ENCODE results near the gene C10orf53.
"Not testable (repeated sequence)": the region's sequence is repeated elsewhere in the genome, so short reads cannot be mapped to it uniquely, and the experiment has no call there.

The C10orf53 gene

DNA sequence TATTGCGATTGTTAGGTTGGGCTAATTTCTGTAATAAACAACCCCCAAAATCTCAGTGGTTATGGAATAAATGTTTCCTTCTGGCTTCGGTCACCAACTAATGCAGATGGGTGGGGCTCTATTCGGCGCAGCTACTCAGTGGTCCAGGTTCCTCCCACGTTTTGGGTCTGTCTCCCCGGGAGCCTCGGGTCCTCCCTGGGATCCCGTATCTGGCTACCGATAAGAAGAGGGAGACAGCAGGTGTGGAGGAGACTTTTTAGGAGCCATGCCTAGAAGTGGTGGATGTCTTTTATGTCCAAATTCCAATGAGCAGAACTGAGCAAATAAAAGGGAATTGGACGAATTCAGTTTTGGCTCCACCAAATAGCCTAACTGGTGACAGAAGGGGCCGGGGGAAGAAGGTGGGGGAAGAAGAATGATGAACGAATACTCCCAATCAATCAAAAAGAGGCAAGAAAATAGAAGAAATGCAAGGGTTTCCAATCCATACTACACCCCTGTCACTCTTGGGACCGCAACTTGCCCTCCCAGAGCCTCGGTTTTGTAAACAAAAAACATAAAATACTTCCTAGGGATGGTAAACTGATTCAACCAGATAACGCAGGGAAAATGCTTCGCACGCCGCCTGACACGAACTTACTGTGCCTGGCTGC, 498 bp upstream of the C10orf53 start:
- Histone ChIP-seq H3K27ac (replicated peaks) (no peak overlapping the region), H3K27me3 (ENCODE audit: insufficient read depth, poor library complexity, severe bottlenecking) (peaks cover 6% of the 10 kb centered on the region), H3K4me3 (replicated peaks; ENCODE audit: insufficient read depth, low read length) (no peak overlapping the region)
- no peak for TF ChIP-seq SPI1 (IDR thresholded peaks at IDR 0.05; ENCODE audit: borderline replicate concordance, low read depth)
- no peak for DNase-seq (ENCODE audit: low read depth in 1 of 2, low spot score in 1 of 2)

DNA sequence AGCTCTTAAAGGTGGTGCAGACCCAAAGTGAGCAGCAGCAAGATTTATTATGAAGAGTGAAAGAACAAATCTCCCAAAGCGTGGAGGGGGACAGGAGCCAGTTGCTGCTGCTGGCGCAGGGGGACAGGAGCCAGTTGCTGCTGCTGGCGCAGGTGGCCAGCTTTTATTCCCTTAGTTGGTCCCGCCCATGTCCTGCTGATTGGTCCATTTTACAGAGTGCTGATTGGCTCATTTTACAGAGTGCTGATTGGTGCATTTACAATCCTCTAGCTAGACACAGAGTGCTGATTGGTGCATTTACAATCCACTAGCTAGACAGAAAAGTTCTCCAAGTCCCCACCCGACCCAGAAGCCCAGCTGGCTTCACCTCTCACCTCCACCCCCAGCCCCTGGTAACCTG, 3.0 kb downstream of the C10orf53 start:
- not testable (repeated sequence) for H3K27me3 ChIP-seq (ENCODE audit: insufficient read depth, poor library complexity, severe bottlenecking); H3K4me3 ChIP-seq (replicated peaks; ENCODE audit: insufficient read depth, low read length); DNase-seq (ENCODE audit: low read depth in 1 of 2, low spot score in 1 of 2); H3K27ac ChIP-seq (replicated peaks)

DNA sequence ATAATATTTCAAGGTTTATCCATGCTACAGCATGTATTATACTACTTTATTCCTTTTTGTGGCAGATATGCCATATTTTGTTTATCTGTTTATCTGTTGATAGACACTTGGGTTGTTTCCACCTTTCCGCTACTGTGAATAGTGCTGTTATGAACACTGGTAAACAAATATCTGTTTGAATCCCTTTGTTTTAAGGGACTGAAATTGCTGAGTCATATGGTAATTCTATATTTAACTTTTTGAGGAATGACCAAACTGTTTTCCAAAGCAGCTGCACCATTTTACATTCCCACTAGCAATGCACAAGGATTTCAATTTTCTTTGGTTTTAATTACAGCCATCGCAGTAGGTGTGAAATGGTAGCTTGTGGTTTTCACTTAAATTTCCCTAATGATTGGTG, 3.4 kb downstream of the C10orf53 start:
- Histone ChIP-seq H3K27me3 (ENCODE audit: insufficient read depth, poor library complexity, severe bottlenecking) (peaks cover 6% of the 10 kb centered on the region), H3K27ac (replicated peaks) (no peak overlapping the region), H3K4me3 (replicated peaks; ENCODE audit: insufficient read depth, low read length) (no peak overlapping the region)
- DNase-seq (ENCODE audit: low read depth in 1 of 2, low spot score in 1 of 2): no peak
- TF ChIP-seq GABPA (IDR thresholded peaks at IDR 0.05; ENCODE audit: low read depth) (no peak), SPI1 (IDR thresholded peaks at IDR 0.05; ENCODE audit: borderline replicate concordance, low read depth) (no peak), POLR2AphosphoS5 (IDR thresholded peaks at IDR 0.05; ENCODE audit: low read depth) (no peak)
- TF ChIP-seq, protein P1, sequence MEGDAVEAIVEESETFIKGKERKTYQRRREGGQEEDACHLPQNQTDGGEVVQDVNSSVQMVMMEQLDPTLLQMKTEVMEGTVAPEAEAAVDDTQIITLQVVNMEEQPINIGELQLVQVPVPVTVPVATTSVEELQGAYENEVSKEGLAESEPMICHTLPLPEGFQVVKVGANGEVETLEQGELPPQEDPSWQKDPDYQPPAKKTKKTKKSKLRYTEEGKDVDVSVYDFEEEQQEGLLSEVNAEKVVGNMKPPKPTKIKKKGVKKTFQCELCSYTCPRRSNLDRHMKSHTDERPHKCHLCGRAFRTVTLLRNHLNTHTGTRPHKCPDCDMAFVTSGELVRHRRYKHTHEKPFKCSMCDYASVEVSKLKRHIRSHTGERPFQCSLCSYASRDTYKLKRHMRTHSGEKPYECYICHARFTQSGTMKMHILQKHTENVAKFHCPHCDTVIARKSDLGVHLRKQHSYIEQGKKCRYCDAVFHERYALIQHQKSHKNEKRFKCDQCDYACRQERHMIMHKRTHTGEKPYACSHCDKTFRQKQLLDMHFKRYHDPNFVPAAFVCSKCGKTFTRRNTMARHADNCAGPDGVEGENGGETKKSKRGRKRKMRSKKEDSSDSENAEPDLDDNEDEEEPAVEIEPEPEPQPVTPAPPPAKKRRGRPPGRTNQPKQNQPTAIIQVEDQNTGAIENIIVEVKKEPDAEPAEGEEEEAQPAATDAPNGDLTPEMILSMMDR (IDR thresholded peaks at IDR 0.05; ENCODE audit: insufficient read depth, low read length): no peak
- TF ChIP-seq, protein P2, sequence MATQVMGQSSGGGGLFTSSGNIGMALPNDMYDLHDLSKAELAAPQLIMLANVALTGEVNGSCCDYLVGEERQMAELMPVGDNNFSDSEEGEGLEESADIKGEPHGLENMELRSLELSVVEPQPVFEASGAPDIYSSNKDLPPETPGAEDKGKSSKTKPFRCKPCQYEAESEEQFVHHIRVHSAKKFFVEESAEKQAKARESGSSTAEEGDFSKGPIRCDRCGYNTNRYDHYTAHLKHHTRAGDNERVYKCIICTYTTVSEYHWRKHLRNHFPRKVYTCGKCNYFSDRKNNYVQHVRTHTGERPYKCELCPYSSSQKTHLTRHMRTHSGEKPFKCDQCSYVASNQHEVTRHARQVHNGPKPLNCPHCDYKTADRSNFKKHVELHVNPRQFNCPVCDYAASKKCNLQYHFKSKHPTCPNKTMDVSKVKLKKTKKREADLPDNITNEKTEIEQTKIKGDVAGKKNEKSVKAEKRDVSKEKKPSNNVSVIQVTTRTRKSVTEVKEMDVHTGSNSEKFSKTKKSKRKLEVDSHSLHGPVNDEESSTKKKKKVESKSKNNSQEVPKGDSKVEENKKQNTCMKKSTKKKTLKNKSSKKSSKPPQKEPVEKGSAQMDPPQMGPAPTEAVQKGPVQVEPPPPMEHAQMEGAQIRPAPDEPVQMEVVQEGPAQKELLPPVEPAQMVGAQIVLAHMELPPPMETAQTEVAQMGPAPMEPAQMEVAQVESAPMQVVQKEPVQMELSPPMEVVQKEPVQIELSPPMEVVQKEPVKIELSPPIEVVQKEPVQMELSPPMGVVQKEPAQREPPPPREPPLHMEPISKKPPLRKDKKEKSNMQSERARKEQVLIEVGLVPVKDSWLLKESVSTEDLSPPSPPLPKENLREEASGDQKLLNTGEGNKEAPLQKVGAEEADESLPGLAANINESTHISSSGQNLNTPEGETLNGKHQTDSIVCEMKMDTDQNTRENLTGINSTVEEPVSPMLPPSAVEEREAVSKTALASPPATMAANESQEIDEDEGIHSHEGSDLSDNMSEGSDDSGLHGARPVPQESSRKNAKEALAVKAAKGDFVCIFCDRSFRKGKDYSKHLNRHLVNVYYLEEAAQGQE (IDR thresholded peaks at IDR 0.05; ENCODE audit: insufficient replicate concordance, low read depth): no peak

DNA sequence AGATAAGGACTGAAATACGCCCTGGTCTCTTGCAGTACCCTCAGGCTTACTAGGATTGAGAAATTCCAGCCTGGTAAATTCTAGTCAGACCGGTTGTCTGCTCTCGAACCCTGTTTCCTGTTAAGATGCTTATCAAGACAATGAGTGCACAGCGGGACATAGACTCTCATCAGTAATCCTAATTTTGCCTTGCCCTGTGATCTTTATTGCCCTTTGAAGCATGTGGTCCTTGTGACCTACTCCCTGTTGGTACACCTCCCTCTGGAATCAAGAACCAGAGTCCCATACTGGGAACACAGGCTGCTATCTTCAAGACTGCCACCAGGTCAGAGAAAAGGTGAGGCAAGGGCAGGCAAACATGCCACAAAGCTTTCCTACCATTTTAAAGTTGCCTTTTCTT, 7.2 kb downstream of the C10orf53 start:
- Histone ChIP-seq H3K27me3 (ENCODE audit: insufficient read depth, poor library complexity, severe bottlenecking) (peaks cover 21% of the 10 kb centered on the region), H3K27ac (replicated peaks) (no peak overlapping the region), H3K4me3 (replicated peaks; ENCODE audit: insufficient read depth, low read length) (no peak overlapping the region)
- no peak for TF ChIP-seq POLR2AphosphoS5 (IDR thresholded peaks at IDR 0.05; ENCODE audit: low read depth)
- no peak for TF ChIP-seq SPI1 (IDR thresholded peaks at IDR 0.05; ENCODE audit: borderline replicate concordance, low read depth)
- TF ChIP-seq, protein P1 (IDR thresholded peaks at IDR 0.05; ENCODE audit: insufficient read depth, low read length): no peak
- no peak for DNase-seq (ENCODE audit: low read depth in 1 of 2, low spot score in 1 of 2)

DNA sequence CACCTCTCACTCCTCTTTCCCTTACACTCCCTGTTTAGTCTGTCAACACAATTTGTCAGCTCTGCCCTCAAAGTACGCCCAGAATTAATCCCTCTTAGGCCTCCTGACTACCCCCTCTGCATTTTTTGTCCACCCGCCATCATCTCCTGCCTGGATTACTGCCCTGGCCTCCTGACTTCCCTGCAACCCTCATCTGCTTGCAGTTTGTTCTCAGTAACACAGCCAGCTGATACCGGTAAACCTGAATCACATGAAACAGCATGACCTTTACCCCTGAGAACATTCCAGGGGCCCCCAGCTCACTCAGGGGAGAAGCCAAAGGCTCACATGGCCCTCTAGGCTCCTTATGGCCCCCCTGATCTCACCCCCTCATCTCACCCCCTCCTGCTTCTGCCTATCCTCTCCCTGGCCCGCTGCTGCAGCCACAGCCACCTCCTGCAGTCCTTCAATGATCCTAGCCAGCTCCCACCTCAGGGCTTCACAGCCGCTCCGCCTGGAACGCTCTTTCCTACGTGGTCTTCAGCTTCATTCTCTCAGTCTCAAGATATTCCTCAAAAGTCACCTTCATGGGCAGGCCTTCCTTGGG, 8.9 kb downstream of the C10orf53 start:
- DNase-seq (ENCODE audit: low read depth in 1 of 2, low spot score in 1 of 2): no peak
- Histone ChIP-seq H3K4me3 (replicated peaks; ENCODE audit: insufficient read depth, low read length) (no peak overlapping the region), H3K27me3 (ENCODE audit: insufficient read depth, poor library complexity, severe bottlenecking) (peaks cover 24% of the 10 kb centered on the region), H3K27ac (replicated peaks) (no peak overlapping the region)
- TF ChIP-seq, protein P2 (IDR thresholded peaks at IDR 0.05; ENCODE audit: insufficient replicate concordance, low read depth): no peak
